ENCODE results near the gene TAF11L13.

Gene TAF11L13

GRCh38 chr5:17680737-17681136, 48.8 kb downstream of the TAF11L13 start:
- DNase-seq: no peak

Data from NCI-H526 (cell line).